Inferior parietal cortex (tissue), 1 donor: Measurements from ENCODE around the gene TERC.
"Not testable (repeated sequence)": the region's sequence is repeated elsewhere in the genome, so short reads cannot be mapped to it uniquely, and the experiment has no call there.

Source experiments
- DNase-seq: peaks from one replicate; pipeline ENCODE4 v3.0.0-alpha.2; 2016; ENCODE audit errors: extremely low spot score

The TERC gene

DNA sequence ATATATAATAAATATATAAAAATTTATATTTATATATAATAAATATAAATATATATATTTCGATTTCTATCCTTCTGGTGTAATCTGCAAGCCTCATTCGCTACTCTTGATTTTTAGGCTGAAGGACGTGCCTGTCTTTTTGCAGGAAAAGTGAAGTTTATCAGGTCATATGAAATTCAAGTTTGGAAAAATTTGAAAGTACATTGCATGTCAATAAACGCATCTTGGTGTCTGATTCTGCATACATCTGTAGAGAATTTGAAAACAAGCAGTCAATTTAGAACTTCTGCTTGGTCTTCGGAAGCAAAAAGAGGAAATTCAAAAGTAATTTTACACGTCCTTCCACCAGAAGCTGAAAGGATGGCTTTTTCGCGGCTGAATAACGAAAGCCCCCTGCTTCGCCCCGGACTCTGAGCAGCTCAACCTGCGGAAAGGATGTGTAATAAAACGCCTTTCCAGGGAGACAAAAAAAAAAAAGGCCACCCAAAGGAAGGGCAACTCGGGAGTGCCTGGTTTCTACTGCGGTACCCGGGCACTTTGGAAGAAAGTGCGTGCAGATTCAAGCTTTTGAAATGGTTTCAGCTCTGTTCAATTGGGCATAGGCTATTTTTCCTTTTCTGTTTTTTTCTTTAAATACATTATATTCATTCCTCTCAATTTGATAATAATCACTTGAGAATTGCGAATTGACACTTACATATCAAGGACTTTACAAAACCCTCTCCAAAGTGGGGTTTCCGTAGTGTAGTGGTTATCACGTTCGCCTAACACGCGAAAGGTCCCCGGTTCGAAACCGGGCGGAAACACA, 6.8 kb upstream of the TERC start:
- DNase-seq = peak; percentile 96

GRCh38 chr3:169769287-169770181, 4.7 kb upstream of the TERC start, which contains the start of gene ACTRT3:
ACTRT3 (minus strand) TSS chr3:169769561; CDS start chr3:169769520, 41 bp downstream.
- peak; percentile 64 for DNase-seq

GRCh38 chr3:169764312-169764881, 463 bp downstream of the TERC start:
- peak; percentile 65 for DNase-seq

- DNase-seq = no peak
Observed at GRCh38 chr3:169760479-169760878, 4.4 kb downstream of the TERC start.

GRCh38 chr3:169759256-169759655, 5.6 kb downstream of the TERC start:
- no peak for DNase-seq

DNA sequence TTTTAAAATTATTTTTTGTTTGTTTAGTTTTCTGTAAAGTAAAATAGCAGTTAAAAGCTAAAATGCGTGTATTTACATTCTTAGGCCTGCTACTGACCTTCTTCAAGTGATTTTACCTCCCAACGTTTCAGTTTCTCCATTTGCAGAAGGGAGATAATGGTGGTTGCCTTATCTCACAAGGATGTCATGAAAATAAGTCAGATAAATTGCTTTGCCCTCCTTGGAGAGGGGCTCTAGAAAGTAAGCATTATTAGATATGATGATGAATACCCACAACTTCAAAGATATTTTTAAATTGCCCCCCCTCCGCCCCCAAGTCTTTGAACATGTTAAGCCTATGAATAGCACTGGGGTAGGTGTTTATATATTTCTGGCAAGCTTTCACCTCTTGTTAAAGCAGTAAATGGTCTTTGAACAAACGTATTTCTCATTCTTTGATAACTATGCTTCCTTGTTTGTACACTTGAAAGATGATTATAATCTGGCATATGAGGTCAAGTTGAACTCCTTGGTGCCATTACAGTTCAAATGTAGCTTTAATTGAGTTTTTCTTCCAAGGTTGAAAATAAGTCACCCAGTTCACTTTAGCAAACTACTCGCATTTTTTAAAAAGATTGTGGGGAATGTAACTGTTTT, 6.4 kb downstream of the TERC start:
- no peak for DNase-seq

DNA sequence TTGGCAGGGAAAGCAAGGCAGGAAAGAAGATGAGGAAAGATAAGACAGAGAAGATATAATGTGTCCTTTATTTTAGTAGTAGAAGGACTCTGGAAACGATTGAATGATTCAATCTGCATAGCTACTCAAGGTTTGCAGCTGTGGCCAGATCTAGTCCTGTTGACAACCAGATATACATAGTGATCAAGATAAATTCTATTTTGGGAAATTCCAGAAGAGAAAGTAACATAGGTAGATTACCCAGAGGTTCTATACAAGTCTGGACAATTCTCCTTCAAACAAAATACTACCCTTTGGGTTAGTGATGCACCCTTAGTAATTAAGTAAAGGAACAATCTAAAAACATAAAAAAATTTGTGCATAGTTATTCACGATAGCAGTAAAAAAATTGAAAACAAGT, 9.4 kb downstream of the TERC start:
- no peak for DNase-seq

DNA sequence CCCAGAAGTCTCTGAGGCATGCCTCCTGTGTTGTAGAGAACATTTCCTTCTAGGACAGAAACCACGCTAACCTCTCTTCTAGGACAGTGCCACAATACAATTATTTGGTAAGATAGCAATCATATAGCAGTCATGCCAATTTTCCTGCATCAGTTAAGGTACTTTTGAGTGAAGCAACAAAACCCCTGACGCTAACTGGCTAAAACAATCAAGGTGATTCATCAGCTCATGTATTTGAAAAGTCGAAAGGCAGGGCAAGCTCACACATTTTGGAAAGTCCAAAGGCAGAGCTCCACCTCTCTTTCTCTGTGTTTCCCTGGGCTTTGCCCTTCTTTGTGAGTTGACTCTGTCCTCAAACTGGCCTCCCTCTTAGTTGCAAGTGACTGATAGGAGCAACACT, 10.1 kb downstream of the TERC start:
- no peak for DNase-seq

GRCh38 chr3:169751875-169752274, 13.0 kb downstream of the TERC start:
- DNase-seq = no peak

GRCh38 chr3:169750665-169751064, 14.2 kb downstream of the TERC start:
- DNase-seq = no peak

DNA sequence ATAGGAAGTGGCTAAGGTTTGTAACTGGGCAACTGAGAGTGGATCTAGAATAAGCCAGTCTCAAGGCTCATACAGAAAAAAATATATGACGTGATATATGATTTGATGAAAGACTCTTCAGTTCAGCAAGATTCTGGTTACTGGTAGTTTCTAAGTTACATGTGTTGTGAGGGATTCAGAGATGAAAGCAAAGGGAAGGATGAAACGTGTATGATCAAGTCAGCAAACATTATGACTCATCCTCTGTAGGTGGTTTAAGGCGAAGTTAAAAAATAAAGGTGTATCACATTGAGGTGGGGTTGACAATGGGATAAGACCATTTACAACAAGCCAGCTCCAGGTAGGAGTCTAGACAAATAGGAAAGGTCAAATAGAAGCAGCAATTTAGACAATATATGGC, 16.2 kb downstream of the TERC start:
- no peak for DNase-seq

DNA sequence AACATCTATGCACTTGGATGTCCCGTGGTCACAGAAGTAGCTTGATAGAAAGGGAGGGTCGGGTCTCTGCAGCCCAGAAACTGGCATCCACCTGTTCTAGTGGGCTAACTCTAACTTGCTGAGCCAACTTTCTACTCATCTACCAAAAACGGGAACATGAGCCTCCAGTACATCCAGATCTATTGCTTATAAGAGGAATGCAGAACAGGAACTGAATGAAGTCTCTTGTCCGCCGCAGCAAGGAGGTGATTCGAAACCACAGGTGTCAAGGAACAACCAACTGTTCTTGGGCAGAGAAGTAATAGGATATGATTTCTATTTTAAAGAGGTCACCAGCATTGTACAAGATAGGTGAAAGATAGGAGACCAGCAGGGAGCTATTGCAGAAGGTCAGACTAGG, 17.9 kb downstream of the TERC start:
- DNase-seq = no peak

DNA sequence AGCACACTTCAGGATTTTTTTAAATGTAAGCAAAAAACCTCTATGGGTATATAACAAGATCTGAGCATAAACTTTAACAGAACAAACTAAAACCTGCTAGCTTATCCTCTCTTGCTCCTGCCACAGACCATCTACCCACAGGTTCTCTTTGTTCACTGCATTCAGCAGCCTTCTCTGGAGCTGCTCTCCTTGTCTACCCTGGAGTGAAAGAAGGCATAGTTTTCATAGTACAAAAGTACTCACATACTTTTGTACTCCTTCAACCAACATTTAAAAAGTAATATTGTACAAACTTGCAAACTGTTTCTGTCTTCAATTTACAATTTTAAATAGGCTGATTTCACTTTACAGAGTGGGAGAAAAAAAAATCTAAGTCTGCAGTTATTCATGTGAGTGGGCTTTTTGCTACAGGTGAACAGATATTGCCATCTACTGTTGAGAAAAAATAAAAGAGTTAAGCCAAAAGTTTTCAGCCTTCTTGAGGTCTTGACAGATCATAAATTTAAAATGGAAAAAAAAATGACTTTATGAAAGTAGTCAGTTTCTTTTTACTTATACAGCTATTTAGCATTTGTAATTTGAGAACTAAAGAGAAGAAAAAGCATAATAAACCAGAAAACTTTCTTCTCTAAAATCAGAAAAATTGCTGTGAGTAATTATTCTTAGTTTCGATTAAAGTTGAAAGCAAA, 20.4 kb downstream of the TERC start:
- no peak for DNase-seq

DNA sequence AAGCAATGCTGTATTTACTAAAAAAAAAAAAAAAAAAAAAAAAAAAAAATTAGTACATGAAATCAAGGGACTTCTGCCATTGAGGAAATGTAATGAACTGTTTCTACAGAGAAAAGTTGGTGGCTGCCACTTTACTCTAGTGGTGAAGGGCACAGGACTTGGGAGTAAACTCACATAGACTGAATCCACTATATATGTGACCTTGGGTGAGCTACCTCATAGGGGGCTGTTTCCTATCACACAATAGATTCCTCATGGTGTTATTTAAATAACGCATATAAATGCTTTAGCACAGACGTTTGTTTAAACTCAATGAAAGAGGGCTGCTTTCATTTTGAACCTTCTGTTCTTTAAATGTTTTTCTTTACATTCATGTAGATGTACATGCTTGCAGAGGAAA, 25.8 kb downstream of the TERC start:
- DNase-seq = no peak

GRCh38 chr3:169731857-169732256, 33.0 kb downstream of the TERC start:
- not testable (repeated sequence) for DNase-seq

- DNase-seq = no peak
Observed at GRCh38 chr3:169722724-169723123, 42.1 kb downstream of the TERC start.

- not testable (repeated sequence) for DNase-seq
Observed at GRCh38 chr3:169718415-169718814, 46.4 kb downstream of the TERC start.
